ENCODE results near the gene ATG13. TPM values are rescaled to one million over a fixed set of nuclear protein-coding genes. Genes with fewer than 3 reads are reported as not detected.

ATG13 gene
- total RNA-seq, 4 donors from 2014 or later = 68.8 to 94.3 (median 90.2) TPM

GRCh38 chr11:46674463-46675287 is 57.3 kb downstream of the ATG13 start:
- peaks cover 76% of the 10 kb centered on the region for H3K36me3 ChIP-seq
- H3K27me3 ChIP-seq = no peaks in the 10 kb centered on the region
- H3K27ac ChIP-seq = peak overlapping the region; percentile 87
- DNase-seq (ENCODE audit: low spot score in 2 of 2) = peak in 1 of 2 donors; percentile 53
- 25% methylated on average over 10 of the region's 12 CpGs for WGBS
- H3K4me1 ChIP-seq = peaks cover 41% of the 10 kb centered on the region
- no peak overlapping the region for H3K4me3 ChIP-seq
- H3K9me3 ChIP-seq = no peaks in the 10 kb centered on the region
- TF ChIP-seq CTCF (IDR thresholded peaks at IDR 0.05) = no peak
- TF ChIP-seq POLR2AphosphoS5 (IDR thresholded peaks at IDR 0.05) = no peak
- no peak for TF ChIP-seq EP300 (IDR thresholded peaks at IDR 0.05)
- no peak for TF ChIP-seq POLR2A (IDR thresholded peaks at IDR 0.05)

GRCh38 chr11:46675288-46675851 is 58.0 kb downstream of the ATG13 start:
- peaks cover 41% of the 10 kb centered on the region for H3K4me1 ChIP-seq
- TF ChIP-seq POLR2A (IDR thresholded peaks at IDR 0.05) (peak in 1 of 2 donors; percentile 4), POLR2AphosphoS5 (IDR thresholded peaks at IDR 0.05) (peak in 1 of 3 donors; percentile 28), CTCF (IDR thresholded peaks at IDR 0.05) (no peak)
- no peaks in the 10 kb centered on the region for H3K9me3 ChIP-seq
- no peaks in the 10 kb centered on the region for H3K27me3 ChIP-seq
- 25% methylated on average over 4 of the region's 4 CpGs for WGBS
- H3K36me3 ChIP-seq = peaks cover 76% of the 10 kb centered on the region
- no peak overlapping the region for H3K4me3 ChIP-seq
- DNase-seq (ENCODE audit: low spot score in 2 of 2) = peak in 1 of 2 donors; percentile 78
- peak overlapping the region; percentile 87 for H3K27ac ChIP-seq

- Histone ChIP-seq H3K4me1 (peaks cover 41% of the 10 kb centered on the region), H3K27ac (peak overlapping the region; percentile 87), H3K36me3 (peaks cover 76% of the 10 kb centered on the region)
Measured at GRCh38 chr11:46675949-46676348, 58.6 kb downstream of the ATG13 start.

GRCh38 chr11:46676436-46677158 is 59.2 kb downstream of the ATG13 start:
- Histone ChIP-seq H3K4me1 (peaks cover 41% of the 10 kb centered on the region), H3K9me3 (no peaks in the 10 kb centered on the region), H3K36me3 (peaks cover 78% of the 10 kb centered on the region), H3K27ac (peak overlapping the region; percentile 87), H3K27me3 (no peaks in the 10 kb centered on the region), H3K4me3 (no peak overlapping the region)
- 73% methylated on average over 15 of the region's 15 CpGs for WGBS
- no peak for TF ChIP-seq EP300 (IDR thresholded peaks at IDR 0.05)
- no peak for TF ChIP-seq CTCF (IDR thresholded peaks at IDR 0.05)
- TF ChIP-seq POLR2A (IDR thresholded peaks at IDR 0.05) = no peak
- no peak for TF ChIP-seq POLR2AphosphoS5 (IDR thresholded peaks at IDR 0.05)
- no peak for DNase-seq (ENCODE audit: low spot score in 2 of 2)

More at GRCh38 chr11:46675949-46676348, 58.6 kb downstream of the ATG13 start:
- DNase-seq (ENCODE audit: low spot score in 2 of 2) = no peak
- Histone ChIP-seq H3K27me3 (no peaks in the 10 kb centered on the region), H3K4me3 (no peak overlapping the region), H3K9me3 (no peaks in the 10 kb centered on the region)
- WGBS = 67% methylated on average over 7 of the region's 7 CpGs
- TF ChIP-seq POLR2A (IDR thresholded peaks at IDR 0.05) (no peak), EP300 (IDR thresholded peaks at IDR 0.05) (no peak), CTCF (IDR thresholded peaks at IDR 0.05) (no peak), POLR2AphosphoS5 (IDR thresholded peaks at IDR 0.05) (no peak)

- no peaks in the 10 kb centered on the region for H3K9me3 ChIP-seq
- no peak for DNase-seq (ENCODE audit: low spot score in 2 of 2)
- H3K27me3 ChIP-seq = no peaks in the 10 kb centered on the region
- TF ChIP-seq CTCF (IDR thresholded peaks at IDR 0.05) = no peak
- no peak for TF ChIP-seq EP300 (IDR thresholded peaks at IDR 0.05)
- no peak for TF ChIP-seq POLR2A (IDR thresholded peaks at IDR 0.05)
- no peak for TF ChIP-seq POLR2AphosphoS5 (IDR thresholded peaks at IDR 0.05)
- peaks cover 78% of the 10 kb centered on the region for H3K36me3 ChIP-seq
- no peak overlapping the region for H3K4me3 ChIP-seq
- H3K27ac ChIP-seq = peak overlapping the region; percentile 87
- 88% methylated on average over 8 of the region's 8 CpGs for WGBS
- H3K4me1 ChIP-seq = peaks cover 41% of the 10 kb centered on the region
Measured at GRCh38 chr11:46677169-46677568, 59.8 kb downstream of the ATG13 start.
